ENCODE results near the gene ST3GAL3.

ST3GAL3 gene

DNA sequence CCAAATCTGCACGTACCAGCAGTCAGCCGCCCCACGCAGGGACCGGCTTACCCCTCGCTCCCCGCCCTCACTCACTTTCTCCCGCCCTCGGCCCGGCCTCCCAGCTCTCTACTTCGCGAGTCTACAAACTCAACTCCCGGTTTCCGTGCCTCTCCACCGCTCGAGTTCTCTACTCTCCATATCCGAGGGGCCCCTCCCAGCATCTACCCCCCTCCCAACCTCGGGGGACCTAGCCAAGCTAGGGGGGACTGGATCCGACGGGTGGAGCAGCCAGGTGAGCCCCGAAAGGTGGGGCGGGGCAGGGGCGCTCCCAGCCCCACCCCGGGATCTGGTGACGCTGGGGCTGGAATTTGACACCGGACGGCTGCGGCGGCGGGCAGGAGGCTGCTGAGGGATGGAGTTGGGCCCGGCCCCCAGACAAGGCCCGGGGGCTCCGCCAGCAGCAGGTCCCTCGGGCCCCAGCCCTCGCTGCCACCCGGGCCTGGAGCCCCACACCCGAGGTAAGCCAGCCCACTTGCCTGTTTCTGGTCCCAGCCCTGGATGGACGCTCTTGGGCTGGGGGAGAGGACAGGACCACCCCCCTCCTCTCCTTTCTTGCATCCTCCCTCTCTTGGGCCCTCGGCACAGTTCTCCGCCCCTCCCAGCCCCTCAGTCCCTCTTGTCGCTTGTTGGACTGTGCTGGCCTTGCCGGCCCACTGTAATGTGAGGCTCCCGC is 226.2 kb downstream of the ST3GAL3 start, which contains the start of gene ARTN (continued):
- TF ChIP-seq MZF1 (tag by site-specific recombination; IDR thresholded peaks at IDR 0.05; ENCODE audit: borderline replicate concordance) (no peak), ZNF707 (tag by site-specific recombination; IDR thresholded peaks at IDR 0.05) (no peak), ZNF19 (tag by site-specific recombination; IDR thresholded peaks at IDR 0.05; ENCODE audit: low read depth) (no peak), SP3 (tag by site-specific recombination; IDR thresholded peaks at IDR 0.05) (peak; percentile 76), ZNF416 (tag by site-specific recombination; IDR thresholded peaks at IDR 0.05) (no peak), HOXD13 (CRISPR knock-in tag; IDR thresholded peaks at IDR 0.05; ENCODE audit: borderline replicate concordance) (no peak), ZNF76 (tag by site-specific recombination; IDR thresholded peaks at IDR 0.05; ENCODE audit: borderline replicate concordance, low read depth) (no peak), ZNF2 (tag by site-specific recombination; IDR thresholded peaks at IDR 0.05) (no peak; the same call in 1 of the 2 replicates), ZNF292 (tag by site-specific recombination; IDR thresholded peaks at IDR 0.05; ENCODE audit: borderline replicate concordance, low read depth) (no peak), GFI1B (tag by site-specific recombination; IDR thresholded peaks at IDR 0.05) (no peak), IKZF3 (tag by site-specific recombination; IDR thresholded peaks at IDR 0.05) (peak; percentile 73; the same call in 1 of the 2 replicates), ZNF394 (tag by site-specific recombination; IDR thresholded peaks at IDR 0.05; ENCODE audit: borderline replicate concordance) (0 out of 2 replicates have a peak, but pooled peaks have one; percentile 29), HOXC10 (CRISPR knock-in tag; IDR thresholded peaks at IDR 0.05) (no peak), BCL11B (tag by site-specific recombination; IDR thresholded peaks at IDR 0.05; ENCODE audit: low read depth) (no peak), ZNF544 (tag by site-specific recombination; IDR thresholded peaks at IDR 0.05) (no peak), ZBTB20 (tag by site-specific recombination; IDR thresholded peaks at IDR 0.05) (peak; percentile 46), ZNF473 (tag by site-specific recombination; IDR thresholded peaks at IDR 0.05) (no peak), SP7 (tag by site-specific recombination; IDR thresholded peaks at IDR 0.05) (peak; percentile 27; the same call in 1 of the 2 replicates), ZNF202 (tag by site-specific recombination; IDR thresholded peaks at IDR 0.05; ENCODE audit: borderline replicate concordance) (no peak), ZBTB7A (tag by site-specific recombination; IDR thresholded peaks at IDR 0.05; ENCODE audit: low read depth) (no peak), ZNF324 (tag by site-specific recombination; IDR thresholded peaks at IDR 0.05) (peak; percentile 47; the same call in 1 of the 2 replicates), ZNF121 (tag by site-specific recombination; IDR thresholded peaks at IDR 0.05) (no peak)
- TF ChIP-seq, protein P1, sequence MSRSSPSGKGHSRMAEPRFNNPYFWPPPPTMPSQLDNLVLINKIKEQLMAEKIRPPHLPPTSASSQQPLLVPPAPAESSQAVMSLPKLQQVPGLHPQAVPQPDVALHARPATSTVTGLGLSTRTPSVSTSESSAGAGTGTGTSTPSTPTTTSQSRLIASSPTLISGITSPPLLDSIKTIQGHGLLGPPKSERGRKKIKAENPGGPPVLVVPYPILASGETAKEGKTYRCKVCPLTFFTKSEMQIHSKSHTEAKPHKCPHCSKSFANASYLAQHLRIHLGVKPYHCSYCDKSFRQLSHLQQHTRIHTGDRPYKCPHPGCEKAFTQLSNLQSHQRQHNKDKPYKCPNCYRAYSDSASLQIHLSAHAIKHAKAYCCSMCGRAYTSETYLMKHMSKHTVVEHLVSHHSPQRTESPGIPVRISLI (tag by site-specific recombination; IDR thresholded peaks at IDR 0.05): no peak
- TF ChIP-seq, protein P2, sequence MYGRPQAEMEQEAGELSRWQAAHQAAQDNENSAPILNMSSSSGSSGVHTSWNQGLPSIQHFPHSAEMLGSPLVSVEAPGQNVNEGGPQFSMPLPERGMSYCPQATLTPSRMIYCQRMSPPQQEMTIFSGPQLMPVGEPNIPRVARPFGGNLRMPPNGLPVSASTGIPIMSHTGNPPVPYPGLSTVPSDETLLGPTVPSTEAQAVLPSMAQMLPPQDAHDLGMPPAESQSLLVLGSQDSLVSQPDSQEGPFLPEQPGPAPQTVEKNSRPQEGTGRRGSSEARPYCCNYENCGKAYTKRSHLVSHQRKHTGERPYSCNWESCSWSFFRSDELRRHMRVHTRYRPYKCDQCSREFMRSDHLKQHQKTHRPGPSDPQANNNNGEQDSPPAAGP (tag by site-specific recombination; IDR thresholded peaks at IDR 0.05): 0 out of 2 replicates have a peak, but pooled peaks have one; percentile 43
- TF ChIP-seq, protein P3, sequence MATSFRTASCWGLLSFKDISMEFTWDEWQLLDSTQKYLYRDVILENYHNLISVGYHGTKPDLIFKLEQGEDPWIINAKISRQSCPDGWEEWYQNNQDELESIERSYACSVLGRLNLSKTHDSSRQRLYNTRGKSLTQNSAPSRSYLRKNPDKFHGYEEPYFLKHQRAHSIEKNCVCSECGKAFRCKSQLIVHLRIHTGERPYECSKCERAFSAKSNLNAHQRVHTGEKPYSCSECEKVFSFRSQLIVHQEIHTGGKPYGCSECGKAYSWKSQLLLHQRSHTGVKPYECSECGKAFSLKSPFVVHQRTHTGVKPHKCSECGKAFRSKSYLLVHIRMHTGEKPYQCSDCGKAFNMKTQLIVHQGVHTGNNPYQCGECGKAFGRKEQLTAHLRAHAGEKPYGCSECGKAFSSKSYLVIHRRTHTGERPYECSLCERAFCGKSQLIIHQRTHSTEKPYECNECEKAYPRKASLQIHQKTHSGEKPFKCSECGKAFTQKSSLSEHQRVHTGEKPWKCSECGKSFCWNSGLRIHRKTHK (tag by site-specific recombination; IDR thresholded peaks at IDR 0.05): no peak
- TF ChIP-seq, protein P4, sequence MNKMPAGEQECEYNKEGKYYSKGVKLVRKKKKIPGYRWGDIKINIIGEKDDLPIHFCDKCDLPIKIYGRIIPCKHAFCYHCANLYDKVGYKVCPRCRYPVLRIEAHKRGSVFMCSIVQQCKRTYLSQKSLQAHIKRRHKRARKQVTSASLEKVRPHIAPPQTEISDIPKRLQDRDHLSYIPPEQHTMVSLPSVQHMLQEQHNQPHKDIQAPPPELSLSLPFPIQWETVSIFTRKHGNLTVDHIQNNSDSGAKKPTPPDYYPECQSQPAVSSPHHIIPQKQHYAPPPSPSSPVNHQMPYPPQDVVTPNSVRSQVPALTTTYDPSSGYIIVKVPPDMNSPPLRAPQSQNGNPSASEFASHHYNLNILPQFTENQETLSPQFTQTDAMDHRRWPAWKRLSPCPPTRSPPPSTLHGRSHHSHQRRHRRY (tag by site-specific recombination; IDR thresholded peaks at IDR 0.05): no peak
- TF ChIP-seq, protein P5, sequence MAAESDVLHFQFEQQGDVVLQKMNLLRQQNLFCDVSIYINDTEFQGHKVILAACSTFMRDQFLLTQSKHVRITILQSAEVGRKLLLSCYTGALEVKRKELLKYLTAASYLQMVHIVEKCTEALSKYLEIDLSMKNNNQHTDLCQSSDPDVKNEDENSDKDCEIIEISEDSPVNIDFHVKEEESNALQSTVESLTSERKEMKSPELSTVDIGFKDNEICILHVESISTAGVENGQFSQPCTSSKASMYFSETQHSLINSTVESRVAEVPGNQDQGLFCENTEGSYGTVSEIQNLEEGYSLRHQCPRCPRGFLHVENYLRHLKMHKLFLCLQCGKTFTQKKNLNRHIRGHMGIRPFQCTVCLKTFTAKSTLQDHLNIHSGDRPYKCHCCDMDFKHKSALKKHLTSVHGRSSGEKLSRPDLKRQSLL (tag by site-specific recombination; IDR thresholded peaks at IDR 0.05): no peak
- TF ChIP-seq, protein P6, sequence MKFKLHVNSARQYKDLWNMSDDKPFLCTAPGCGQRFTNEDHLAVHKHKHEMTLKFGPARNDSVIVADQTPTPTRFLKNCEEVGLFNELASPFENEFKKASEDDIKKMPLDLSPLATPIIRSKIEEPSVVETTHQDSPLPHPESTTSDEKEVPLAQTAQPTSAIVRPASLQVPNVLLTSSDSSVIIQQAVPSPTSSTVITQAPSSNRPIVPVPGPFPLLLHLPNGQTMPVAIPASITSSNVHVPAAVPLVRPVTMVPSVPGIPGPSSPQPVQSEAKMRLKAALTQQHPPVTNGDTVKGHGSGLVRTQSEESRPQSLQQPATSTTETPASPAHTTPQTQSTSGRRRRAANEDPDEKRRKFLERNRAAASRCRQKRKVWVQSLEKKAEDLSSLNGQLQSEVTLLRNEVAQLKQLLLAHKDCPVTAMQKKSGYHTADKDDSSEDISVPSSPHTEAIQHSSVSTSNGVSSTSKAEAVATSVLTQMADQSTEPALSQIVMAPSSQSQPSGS (tag by site-specific recombination; IDR thresholded peaks at IDR 0.05; ENCODE audit: low read depth): no peak
- TF ChIP-seq, protein P7, sequence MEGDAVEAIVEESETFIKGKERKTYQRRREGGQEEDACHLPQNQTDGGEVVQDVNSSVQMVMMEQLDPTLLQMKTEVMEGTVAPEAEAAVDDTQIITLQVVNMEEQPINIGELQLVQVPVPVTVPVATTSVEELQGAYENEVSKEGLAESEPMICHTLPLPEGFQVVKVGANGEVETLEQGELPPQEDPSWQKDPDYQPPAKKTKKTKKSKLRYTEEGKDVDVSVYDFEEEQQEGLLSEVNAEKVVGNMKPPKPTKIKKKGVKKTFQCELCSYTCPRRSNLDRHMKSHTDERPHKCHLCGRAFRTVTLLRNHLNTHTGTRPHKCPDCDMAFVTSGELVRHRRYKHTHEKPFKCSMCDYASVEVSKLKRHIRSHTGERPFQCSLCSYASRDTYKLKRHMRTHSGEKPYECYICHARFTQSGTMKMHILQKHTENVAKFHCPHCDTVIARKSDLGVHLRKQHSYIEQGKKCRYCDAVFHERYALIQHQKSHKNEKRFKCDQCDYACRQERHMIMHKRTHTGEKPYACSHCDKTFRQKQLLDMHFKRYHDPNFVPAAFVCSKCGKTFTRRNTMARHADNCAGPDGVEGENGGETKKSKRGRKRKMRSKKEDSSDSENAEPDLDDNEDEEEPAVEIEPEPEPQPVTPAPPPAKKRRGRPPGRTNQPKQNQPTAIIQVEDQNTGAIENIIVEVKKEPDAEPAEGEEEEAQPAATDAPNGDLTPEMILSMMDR (tag by site-specific recombination; IDR thresholded peaks at IDR 0.05): no peak
